Keratinocyte (primary cell): ENCODE measurements around the gene SMAD6. TPM values are rescaled to one million over a fixed set of nuclear protein-coding genes. Genes with fewer than 3 reads are reported as not detected.

Experiments used
- DNase-seq: peaks from one replicate; pipeline ENCODE4 v3.0.0-alpha.2; 2011; ENCODE audit warnings: low read depth, missing footprints, low spot score
- FAIRE-seq: peaks from 2 replicates; lab custom pipeline; 2011; peaks lifted over from hg19 to GRCh38; lab: Jason Lieb, UNC
- H2AFZ ChIP-seq: 2 replicates; pipeline ENCODE4 v1.6.0; 2012; ENCODE audit warnings: low read length, control low read depth, inconsistent platforms; ENCODE audit not compliant: control insufficient read depth
- H3K27ac ChIP-seq: 2 replicates; pipeline ENCODE4 v1.5.1; 2011; ENCODE audit warnings: low read length; ENCODE audit not compliant: control insufficient read depth, insufficient read depth
- H3K27me3 ChIP-seq: 3 replicates; pipeline ENCODE4 v1.6.0; 2011; ENCODE audit warnings: low read length; ENCODE audit not compliant: control insufficient read depth, insufficient read depth; ENCODE audit errors: extremely low read depth
- H3K36me3 ChIP-seq, 2 experiments: 2 replicates in 1 of 2; 3 replicates in 1 of 2; pipeline ENCODE4 v1.5.1; 2011; ENCODE audit warnings: low read length in 2 of 2, mild to moderate bottlenecking in 1 of 2; ENCODE audit not compliant: control insufficient read depth in 2 of 2, insufficient read depth in 2 of 2; ENCODE audit errors: extremely low read depth in 1 of 2
- H3K4me1 ChIP-seq: 3 replicates; pipeline ENCODE4 v1.5.1; 2011; ENCODE audit warnings: low read length; ENCODE audit not compliant: control insufficient read depth, insufficient read depth; ENCODE audit errors: extremely low read depth
- H3K4me2 ChIP-seq: 3 replicates; pipeline ENCODE4 v1.6.0; 2011; ENCODE audit warnings: low read depth, low read length; ENCODE audit not compliant: control insufficient read depth, insufficient read depth; ENCODE audit errors: extremely low read depth
- H3K4me3 ChIP-seq, 3 experiments: fragments of 200-600 bp in 1 of 3; sonication (generic) in 1 of 3; 2 replicates in 2 of 3; 3 replicates in 1 of 3; pipeline ENCODE4 v1.5.1; 2011 to 2016; ENCODE audit warnings: low read length in 3 of 3, mild to moderate bottlenecking in 3 of 3, control low read depth in 2 of 3, inconsistent platforms in 1 of 3, low read depth in 1 of 3, mixed read lengths in 1 of 3, mixed run types in 1 of 3, moderate library complexity in 1 of 3; ENCODE audit not compliant: control insufficient read depth in 2 of 3, insufficient read depth in 2 of 3; ENCODE audit errors: extremely low read depth in 1 of 3
- H3K79me2 ChIP-seq: 2 replicates; pipeline ENCODE4 v1.6.0; 2012; ENCODE audit warnings: low read length; ENCODE audit not compliant: control insufficient read depth, insufficient read depth
- H3K9ac ChIP-seq: 3 replicates; pipeline ENCODE4 v1.6.0; 2011; ENCODE audit warnings: low read length; ENCODE audit not compliant: control insufficient read depth, insufficient read depth; ENCODE audit errors: extremely low read depth
- H3K9me1 ChIP-seq: 3 replicates; pipeline ENCODE4 v1.6.0; 2011; ENCODE audit warnings: low read length; ENCODE audit not compliant: control insufficient read depth, insufficient read depth; ENCODE audit errors: extremely low read depth
- H3K9me3 ChIP-seq: 2 replicates; pipeline ENCODE4 v1.5.1; 2012; ENCODE audit warnings: low read depth, low read length; ENCODE audit not compliant: control insufficient read depth
- H4K20me1 ChIP-seq: 3 replicates; pipeline ENCODE4 v1.6.0; 2011; ENCODE audit warnings: low read length; ENCODE audit not compliant: control insufficient read depth, insufficient read depth; ENCODE audit errors: extremely low read depth
- CTCF ChIP-seq, 3 experiments: IDR thresholded peaks in 1 of 3; conservative IDR thresholded peaks in 1 of 3; optimal IDR thresholded peaks in 1 of 3; 2 replicates in 2 of 3; 3 replicates in 1 of 3; pipeline versions ENCODE3 to v1.5.1; 2011; ENCODE audit warnings: low read length in 3 of 3, mild to moderate bottlenecking in 3 of 3, moderate library complexity in 2 of 3, control low read depth in 1 of 3, inconsistent platforms in 1 of 3; ENCODE audit not compliant: insufficient read depth in 2 of 3; ENCODE audit errors: extremely low read depth in 1 of 3
- EZH2 ChIP-seq: IDR thresholded peaks from one replicate; pipeline ENCODE4 v1.6.1; 2012; ENCODE audit warnings: inconsistent platforms, mild to moderate bottlenecking, low read length, moderate library complexity
- dilution Hi-C: fragments of 300-500 bp; cut with MboI; formaldehyde crosslinking; loops from one replicate; pipeline ENCODE4 v1.7.0; 2020; ENCODE audit warnings: low sequenced_read_pairs; ENCODE audit not compliant: extremely low pct_ligation_motif_present
- polyA plus RNA-seq, 5 experiments: library from polyadenylated mRNA; depleted of rRNA in 3 of 5; stranded (reverse) in 3 of 5; stranded (forward) in 1 of 5; unstranded in 1 of 5; fragments of >200 nt; gene quantifications; 1 replicate in 1 of 5; 2 replicates in 3 of 5; 3 replicates in 1 of 5; pipeline versions ENCODE4 v1.2.1 to v1.2.3, GENCODE V29; 2011 to 2012; ENCODE audit warnings: missing spikeins in 2 of 5, low read depth in 1 of 5, low replicate concordance in 1 of 5

SMAD6 gene
- polyA plus RNA-seq, 1 donor (not counting 4 experiments of a cell fraction or from before 2014, with no cell fraction given) = 0.03 TPM

GRCh38 chr15:66825139-66825538 lies 123.1 kb downstream of the SMAD6 start:
- Histone ChIP-seq H3K9me3 (no peaks in the 10 kb centered on the region), H3K9ac (no peak overlapping the region), H2AFZ (no peak overlapping the region), H3K79me2 (no peaks in the 10 kb centered on the region), H3K27me3 (no peaks in the 10 kb centered on the region), H3K4me3 (no peak overlapping the region), H3K27ac (no peak overlapping the region), H3K9me1 (no peaks in the 10 kb centered on the region), H3K4me2 (no peak overlapping the region), H3K4me1 (peaks cover 4% of the 10 kb centered on the region), H4K20me1 (no peaks in the 10 kb centered on the region), H3K36me3 (no peaks in the 10 kb centered on the region)
- DNase-seq (no peak), FAIRE-seq (no peak)
- dilution Hi-C loops = no loop called here
- TF ChIP-seq EZH2 (no peak), CTCF (optimal IDR thresholded peaks at IDR 0.05 in 1 of 3, IDR thresholded peaks at IDR 0.05 in 1 of 3, conservative IDR thresholded peaks at IDR 0.05 in 1 of 3; ENCODE audit: extremely low read depth in 1 of 3, insufficient read depth in 2 of 3, low read length in 3 of 3) (no peak)

- H3K9me3 ChIP-seq = no peaks in the 10 kb centered on the region
- no peak overlapping the region for H3K4me3 ChIP-seq
- DNase-seq (no peak), FAIRE-seq (no peak)
- TF ChIP-seq CTCF (optimal IDR thresholded peaks at IDR 0.05 in 1 of 3, IDR thresholded peaks at IDR 0.05 in 1 of 3, conservative IDR thresholded peaks at IDR 0.05 in 1 of 3; ENCODE audit: extremely low read depth in 1 of 3, insufficient read depth in 2 of 3, low read length in 3 of 3) = no peak
- TF ChIP-seq EZH2 = no peak
- H2AFZ ChIP-seq = no peak overlapping the region
- H3K4me1 ChIP-seq = peaks cover 10% of the 10 kb centered on the region
- no peaks in the 10 kb centered on the region for H4K20me1 ChIP-seq
- H3K36me3 ChIP-seq = no peaks in the 10 kb centered on the region
- no peaks in the 10 kb centered on the region for H3K79me2 ChIP-seq
- dilution Hi-C loops = no loop called here
- no peak overlapping the region for H3K4me2 ChIP-seq
- no peak overlapping the region for H3K27ac ChIP-seq
- no peak overlapping the region for H3K9ac ChIP-seq
- no peaks in the 10 kb centered on the region for H3K9me1 ChIP-seq
- H3K27me3 ChIP-seq = no peaks in the 10 kb centered on the region
Measured at GRCh38 chr15:66825731-66826130, 123.7 kb downstream of the SMAD6 start.
